ENCODE results near the gene PRSS1. TPM values are rescaled to one million over a fixed set of nuclear protein-coding genes. Genes with fewer than 3 reads are reported as not detected.

The PRSS1 gene
- total and polyA plus RNA-seq, 2 of the 8 experiments (the other 6 are each of a cell fraction or from before 2014, with no cell fraction given), result 0.09 TPM; not detected in 1

- Histone ChIP-seq H2BK12ac (ENCODE audit: low read depth, low read length) (no peak overlapping the region), H4K91ac (replicated peaks; ENCODE audit: insufficient read length, low read length) (no peak overlapping the region), H3K14ac (ENCODE audit: insufficient read length) (no peak overlapping the region), H3K56ac (replicated peaks; ENCODE audit: insufficient read length, low read depth, low read length) (no peak overlapping the region), H3K18ac (ENCODE audit: extremely low read depth, low read length) (no peak overlapping the region), H2AFZ (ENCODE audit: low read length) (no peak overlapping the region), H3K4me1 (replicated peaks in 1 of 4; ENCODE audit: control insufficient read depth in 3 of 4, insufficient read depth in 4 of 4, low read length in 3 of 4) (no peaks in the 10 kb centered on the region; a peak in 1 of 7 replicates), H2AK5ac (ENCODE audit: low read depth, low read length) (no peak overlapping the region), H2BK5ac (ENCODE audit: low read depth, low read length) (no peak overlapping the region), H3K4ac (replicated peaks; ENCODE audit: insufficient read length, low read depth, low read length) (no peak overlapping the region), H3K4me2 (ENCODE audit: insufficient read depth in 1 of 2, low read depth in 2 of 2, low read length in 2 of 2) (no peak overlapping the region), H2BK20ac (ENCODE audit: low read length) (no peak overlapping the region), H3K23ac (ENCODE audit: insufficient read length) (no peak overlapping the region), H2BK120ac (replicated peaks; ENCODE audit: low read depth, low read length) (no peak overlapping the region), H4K8ac (ENCODE audit: extremely low read depth, insufficient read depth, low read length) (no peak overlapping the region), H3K9ac (replicated peaks in 1 of 4; ENCODE audit: extremely low read depth in 1 of 4, low read depth in 3 of 4, low read length in 3 of 4) (no peak overlapping the region), H3K27ac (ENCODE audit: low read depth, low read length) (no peak overlapping the region), H4K20me1 (replicated peaks in 1 of 2; ENCODE audit: control insufficient read depth in 1 of 2, insufficient read depth in 2 of 2, low read length in 2 of 2) (no peaks in the 10 kb centered on the region), H3K36me3 (ENCODE audit: control insufficient read depth in 2 of 4, insufficient read depth in 4 of 4, low read length in 3 of 4) (no peaks in the 10 kb centered on the region), H3K27me3 (replicated peaks in 1 of 4; ENCODE audit: control insufficient read depth in 3 of 4, extremely low read depth in 1 of 4, insufficient read depth in 3 of 4, low read length in 3 of 4) (no peaks in the 10 kb centered on the region), H3K9me3 (ENCODE audit: insufficient read depth in 2 of 2, low read depth in 1 of 2, low read length in 1 of 2) (no peaks in the 10 kb centered on the region), H2BK15ac (ENCODE audit: low read length) (no peak overlapping the region), H3K23me2 (ENCODE audit: low read depth, low read length) (no peaks in the 10 kb centered on the region), H3K79me1 (ENCODE audit: low read depth, low read length) (no peaks in the 10 kb centered on the region), H4K5ac (ENCODE audit: insufficient read length, low read depth, low read length) (no peak overlapping the region), H3K4me3 (ENCODE audit: extremely low read depth in 1 of 4, insufficient read depth in 2 of 4, low read depth in 3 of 4, low read length in 4 of 4) (no peak overlapping the region), H3K79me2 (ENCODE audit: control insufficient read depth in 1 of 2, insufficient read depth in 2 of 2, low read length in 2 of 2) (no peaks in the 10 kb centered on the region)
- 83% methylated on average over 3 of the region's 8 CpGs; no CpG with 5 or more reads in 1 of the 2 experiments for WGBS, 2 experiments (ENCODE audit: extremely low coverage in 1 of 2, insufficient coverage in 1 of 2, insufficient read length in 1 of 2, insufficient replicate concordance in 2 of 2, low coverage in 1 of 2, low lambda C conversion rate in 2 of 2, missing lambda C conversion rate in 1 of 2)
- no peak for TF ChIP-seq YY1 (IDR thresholded peaks at IDR 0.05; ENCODE audit: low read depth, low read length)
- no peak for TF ChIP-seq NRF1 (IDR thresholded peaks at IDR 0.05; ENCODE audit: low read depth, low read length)
- no peak for TF ChIP-seq CTCF (IDR thresholded peaks at IDR 0.05; ENCODE audit: control extremely low read depth in 1 of 3, insufficient read depth in 1 of 3, low read depth in 1 of 3, low read length in 3 of 3)
- no peak for TF ChIP-seq CHD2 (IDR thresholded peaks at IDR 0.05; ENCODE audit: low read length)
- TF ChIP-seq JUN (IDR thresholded peaks at IDR 0.05; ENCODE audit: low read depth, low read length), result no peak
- no peak for TF ChIP-seq ZNF274 (IDR thresholded peaks at IDR 0.05; ENCODE audit: borderline replicate concordance, extremely low read depth, low read length)
- TF ChIP-seq FOSL1 (IDR thresholded peaks at IDR 0.05; ENCODE audit: insufficient read depth, low read depth, low read length), result no peak
- TF ChIP-seq E2F6 (IDR thresholded peaks at IDR 0.05), result no peak
- POLR2A ChIA-PET (ENCODE audit: partially characterized antibody), result interaction anchor here (0.6 kb wide), 2 partner anchors 155 to 249 kb away, joined by 3 read pairs; no protein-coding TSS in a partner anchor
- DNase-seq (ENCODE audit: low read depth in 1 of 2, low spot score in 2 of 2) (no peak), FAIRE-seq (no peak)
- CTCF ChIA-PET (ENCODE audit: partially characterized antibody), result interaction anchor here (0.6 to 24.1 kb wide), 21 partner anchors 10 to 461 kb away, joined by 3 to 430 read pairs (median 5); partner anchors contain the start of gene PRSS2
Measured at GRCh38 chr7:142784716-142785115, 35.4 kb downstream of the PRSS1 start.

Data from H1 (cell line).